NCI-H82 treated with DMSO at 0.1 percent for 48 hours (cell line): ENCODE results near the gene ZBTB7A.

Source experiments
- DNase-seq: peaks from one replicate; lab custom pipeline; 2025; ENCODE audit not compliant: unreplicated experiment; lab: John Stamatoyannopoulos, UW

The ZBTB7A gene

DNA sequence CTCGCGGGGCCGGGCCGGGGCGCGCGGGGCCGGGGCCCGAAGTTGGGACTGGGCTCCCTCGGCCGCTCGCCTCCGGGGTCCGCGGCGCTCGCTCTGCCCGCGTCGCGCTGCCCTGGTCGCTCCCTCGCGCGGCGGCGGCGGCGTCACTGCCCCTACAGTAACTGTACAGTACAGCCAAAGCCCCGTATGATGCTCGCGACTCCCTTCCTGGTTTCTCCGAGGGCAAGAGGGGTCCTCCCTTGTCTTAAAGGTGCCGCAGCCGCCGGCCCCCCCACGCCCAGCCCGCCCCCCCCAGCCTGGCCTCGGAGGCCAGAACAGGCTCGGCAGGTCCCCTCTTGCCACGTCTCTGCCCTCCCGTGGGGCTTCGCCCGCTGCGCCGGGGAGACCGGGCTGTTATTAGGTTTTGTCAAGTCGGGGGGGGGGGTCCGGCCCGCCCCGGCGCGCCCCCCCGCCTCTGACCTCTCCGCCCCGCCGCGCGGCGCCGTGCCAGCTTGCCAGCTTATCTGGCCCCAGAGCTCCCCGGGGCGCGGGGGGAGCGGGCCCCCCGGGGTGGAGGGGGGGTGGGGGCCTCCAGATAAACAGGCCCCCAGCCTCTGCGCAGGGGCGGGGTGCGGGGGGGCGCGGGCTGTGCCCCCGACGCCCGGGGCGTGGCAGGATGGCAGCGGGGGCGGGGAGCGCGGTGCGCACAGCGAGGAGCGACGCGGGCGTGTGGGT, at the start of gene ZBTB7A:
ZBTB7A (minus strand) TSS at position 218 of the 714 bp plus-strand sequence. CDS start 11,667 bp downstream, outside the sequence.
- peak; percentile 34 for DNase-seq

DNA sequence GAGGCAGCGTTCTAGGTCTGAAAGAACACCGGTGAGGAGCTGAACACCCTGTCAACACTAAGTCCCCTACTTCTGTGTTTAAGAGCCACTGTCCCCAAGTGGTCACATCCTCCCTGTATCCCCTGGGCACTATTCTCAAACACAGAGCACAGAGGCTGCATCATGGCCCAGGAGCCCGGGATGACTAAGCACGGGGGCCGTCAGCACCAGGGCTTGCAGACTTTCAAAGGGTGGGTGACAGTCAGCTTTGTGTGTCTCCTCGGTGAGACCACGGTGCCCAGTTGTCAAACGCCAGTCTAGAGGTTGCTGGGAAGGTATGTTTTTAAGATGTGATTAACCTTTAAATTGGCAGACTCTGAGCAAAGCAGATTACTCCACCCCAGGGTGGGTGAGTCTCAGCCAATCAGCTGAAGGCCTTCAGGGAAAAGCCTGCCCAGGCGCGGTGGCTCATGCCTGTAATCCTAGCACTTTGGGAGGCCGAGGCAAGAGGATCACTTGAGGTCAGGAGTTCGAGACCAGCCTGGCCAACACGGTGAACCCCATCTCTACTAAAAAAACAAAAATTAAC, 49.2 kb upstream of the ZBTB7A start:
- DNase-seq, result peak; percentile 9

DNA sequence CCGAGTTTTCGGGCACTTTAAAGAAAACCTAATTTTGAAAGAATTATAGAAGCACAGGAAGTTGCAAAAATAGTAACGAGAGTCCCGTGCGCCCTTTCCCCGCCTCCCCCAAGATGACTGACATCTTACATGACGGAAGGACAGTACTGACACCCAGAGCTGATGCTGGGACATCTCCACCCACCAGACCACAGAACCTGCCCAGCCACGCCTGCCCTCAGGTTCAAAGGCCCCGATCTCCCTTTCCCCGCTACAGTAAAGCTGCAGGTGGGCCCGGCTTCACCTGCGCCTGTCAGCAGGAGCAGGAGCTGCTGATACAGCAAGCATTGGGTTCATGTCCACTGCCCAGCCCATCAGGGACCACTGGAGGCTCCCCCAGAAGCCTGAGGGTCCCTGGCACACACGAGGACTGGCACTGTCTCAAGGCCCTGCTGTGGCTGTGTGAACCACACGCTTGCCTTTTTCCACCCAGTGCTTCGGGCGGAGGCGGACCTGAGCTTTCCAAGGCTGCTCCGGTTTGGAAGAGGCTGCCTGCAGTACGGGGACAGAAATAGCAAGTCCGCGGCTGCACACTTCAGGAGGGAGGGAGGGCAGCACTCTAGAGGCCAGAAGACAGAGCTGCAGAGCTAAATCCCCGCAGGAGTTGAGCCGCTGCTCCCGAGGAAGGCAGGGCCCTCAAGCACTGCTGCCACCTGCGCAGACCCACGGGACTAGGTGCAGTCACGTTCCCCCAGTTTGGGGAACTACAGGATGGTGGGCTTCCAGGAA, 48.5 kb upstream of the ZBTB7A start:
- DNase-seq, result no peak

DNA sequence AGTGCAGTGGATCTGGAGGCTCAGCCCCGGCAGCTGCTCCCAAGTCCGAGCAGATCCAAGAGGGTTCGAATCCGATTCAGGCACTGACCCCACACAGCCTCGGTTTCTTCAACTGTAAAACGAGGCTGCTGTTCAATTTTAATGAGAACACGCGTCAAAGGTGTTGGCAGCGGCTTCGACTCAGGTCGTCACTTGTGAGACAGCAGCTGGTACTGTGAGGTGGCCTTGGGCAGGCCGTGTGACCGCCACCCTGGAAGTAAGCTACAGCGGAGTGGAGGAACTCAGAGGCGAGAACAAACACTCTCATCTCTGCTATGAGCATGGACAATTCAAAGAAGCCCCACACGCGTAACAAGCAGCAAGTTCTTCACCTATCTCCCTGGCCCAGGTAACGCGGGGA, 47.5 kb upstream of the ZBTB7A start:
- DNase-seq, result no peak

DNA sequence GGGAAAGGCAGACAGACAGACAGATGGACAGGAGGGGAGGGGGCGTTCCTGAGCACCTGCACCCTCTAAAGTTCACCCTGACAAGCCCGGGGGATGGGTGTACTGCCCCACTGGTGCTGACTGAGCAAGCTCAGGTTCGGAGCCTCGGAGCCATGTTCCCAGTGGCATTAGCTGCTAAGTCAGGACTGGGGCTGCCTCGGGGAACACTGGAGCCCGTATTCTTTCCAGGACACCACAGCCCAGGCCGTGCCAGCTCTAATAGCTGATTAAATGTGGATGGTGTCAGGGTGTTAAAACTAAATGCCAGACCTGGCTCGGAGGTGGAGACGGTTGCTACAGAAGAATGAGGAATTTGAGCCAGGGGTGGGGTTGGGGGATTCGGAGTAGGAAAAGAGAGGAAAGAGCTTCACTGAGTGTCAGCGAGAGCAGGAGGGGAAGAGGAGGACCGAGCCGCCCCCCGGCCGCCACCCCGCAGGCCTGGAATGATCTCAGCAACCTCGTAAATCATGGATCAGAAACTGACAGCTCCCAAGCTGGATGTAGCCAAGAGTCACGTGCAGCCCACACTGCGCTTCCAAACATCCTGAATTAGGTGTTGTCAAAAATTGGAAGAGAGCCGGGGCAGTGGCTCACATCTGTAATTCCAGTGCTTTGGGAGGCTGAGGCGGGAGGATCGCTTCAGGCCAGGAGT, 46.8 kb upstream of the ZBTB7A start:
- DNase-seq, result no peak

DNA sequence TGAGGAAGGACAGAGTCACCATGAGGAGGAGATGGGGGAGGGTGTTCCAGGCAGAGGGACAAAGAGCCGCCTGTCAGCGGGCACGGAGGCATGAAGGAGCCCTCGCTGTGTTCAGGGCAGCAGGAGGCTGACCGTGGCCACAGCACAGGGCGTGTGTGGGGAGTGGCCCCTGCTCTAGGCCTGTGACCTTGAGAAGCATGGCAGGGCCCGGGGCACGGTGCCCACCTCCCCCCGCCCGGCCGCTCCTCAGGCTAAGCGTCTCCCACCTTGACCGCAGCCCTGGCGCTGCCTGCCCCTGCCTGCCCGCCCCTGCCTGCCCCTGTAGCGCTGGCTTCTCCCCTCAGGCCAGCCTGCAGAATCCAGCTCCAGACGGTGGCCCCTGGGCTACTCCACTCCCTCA, 45.7 kb upstream of the ZBTB7A start:
- DNase-seq, result no peak

DNA sequence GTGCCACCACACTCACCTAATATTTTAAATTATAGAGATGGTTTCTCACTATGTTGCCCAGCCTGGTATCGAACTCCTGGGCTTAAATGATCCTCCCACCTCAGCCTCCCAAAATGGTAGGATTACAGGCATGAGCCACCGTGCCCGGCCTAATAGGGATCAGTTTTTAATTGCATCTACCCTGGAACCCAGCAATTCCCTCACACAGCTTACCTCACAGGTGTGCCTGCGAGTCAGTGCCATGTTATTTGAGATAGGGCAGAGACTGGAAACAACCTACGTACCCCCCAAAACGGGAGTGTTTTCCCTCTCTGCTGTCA, 42.9 kb upstream of the ZBTB7A start:
- DNase-seq, result no peak

DNA sequence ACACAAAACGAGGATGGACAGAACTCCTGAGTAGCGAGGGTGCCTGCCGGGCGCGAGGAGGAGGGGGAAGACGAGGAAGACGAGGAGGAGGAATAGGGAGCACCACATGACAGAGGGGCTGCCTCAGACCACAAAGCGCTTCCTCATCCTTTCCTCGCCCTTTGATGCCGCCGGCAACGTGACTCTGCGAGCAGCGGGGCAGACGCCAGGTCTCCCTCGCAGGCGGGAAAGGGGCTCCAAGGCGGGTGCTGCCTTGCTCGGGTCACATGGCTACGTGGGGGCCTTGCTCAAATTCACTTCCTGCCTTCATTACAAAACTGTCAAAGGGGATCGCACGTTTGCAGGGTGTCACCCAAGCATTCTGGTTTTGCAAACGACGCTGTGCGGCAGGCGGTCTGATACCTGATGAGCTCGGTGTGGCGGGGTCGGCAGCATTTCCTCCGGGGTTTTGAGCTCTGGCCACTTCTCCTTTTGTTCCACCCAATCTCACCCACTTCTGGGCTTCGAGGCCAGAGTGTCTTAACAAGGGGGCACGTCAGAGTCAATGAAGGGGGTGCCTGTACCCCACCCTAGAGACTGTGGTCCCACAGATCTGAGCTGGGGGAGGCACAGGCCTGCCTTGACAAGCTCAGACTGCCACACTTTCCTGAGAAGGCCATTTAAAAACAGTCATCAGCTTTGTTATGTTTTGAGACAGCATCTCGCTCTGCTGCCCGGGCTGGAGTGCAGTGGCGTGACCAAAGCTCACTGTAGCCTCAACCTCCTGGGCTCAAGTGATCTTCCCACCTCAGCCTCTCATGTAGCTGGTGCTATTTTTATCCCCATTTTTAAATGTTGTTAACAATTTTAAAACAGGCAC, 42.3 kb upstream of the ZBTB7A start:
- DNase-seq, result no peak

DNA sequence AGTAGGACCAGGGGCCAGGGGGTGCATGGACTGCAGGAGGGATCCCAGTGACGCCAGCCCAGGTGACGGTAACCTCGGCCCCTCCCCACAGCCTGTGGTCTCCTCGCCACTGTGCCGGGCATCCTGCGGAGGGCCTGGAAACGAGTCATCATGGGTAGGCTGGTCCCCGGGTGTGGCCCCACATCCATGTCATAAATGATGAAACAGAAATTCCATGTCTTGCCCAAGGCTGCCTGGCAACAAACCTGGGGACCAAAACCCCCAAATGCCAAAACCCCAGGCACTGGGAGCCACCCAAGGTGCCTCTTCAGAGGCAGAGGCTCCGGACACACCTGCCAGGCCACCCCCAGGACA, 36.4 kb upstream of the ZBTB7A start:
- DNase-seq, result no peak

DNA sequence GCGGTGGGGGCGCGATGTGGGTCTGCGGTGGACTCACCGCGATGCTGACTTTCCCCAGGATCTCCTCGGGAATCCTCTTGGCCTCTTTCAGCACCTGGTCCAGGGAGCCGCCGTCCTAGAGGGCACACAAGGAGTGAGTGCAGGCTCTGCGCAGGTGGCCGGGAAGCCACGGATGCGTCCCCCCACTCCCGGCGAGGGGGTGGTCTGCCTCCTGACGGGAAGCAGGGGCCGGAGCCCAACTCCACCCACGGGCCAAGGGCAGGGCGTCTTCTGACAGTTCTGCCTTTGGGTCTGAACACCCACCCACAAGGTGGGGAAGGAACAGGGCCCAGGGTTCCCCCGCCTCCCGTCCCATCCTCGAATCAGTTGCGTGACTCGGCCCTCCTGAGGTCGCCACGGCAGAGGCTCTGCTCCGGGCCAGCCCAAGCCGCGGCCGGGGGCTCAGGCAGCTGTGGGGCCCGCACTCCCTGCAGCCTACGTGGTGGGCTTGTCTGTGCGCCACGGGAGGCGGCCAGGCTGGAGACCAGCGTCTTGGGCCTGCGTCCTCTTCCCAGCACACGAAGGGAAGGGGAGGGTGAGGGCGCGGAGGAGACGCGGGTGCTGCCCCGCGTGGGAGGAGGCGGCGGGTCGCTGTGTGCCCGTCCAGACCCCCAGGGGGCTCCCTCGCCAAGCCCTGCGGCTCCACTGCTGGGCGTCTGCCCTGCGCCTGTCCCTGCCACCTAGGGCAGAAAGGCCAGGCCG, 35.8 kb upstream of the ZBTB7A start:
- no peak for DNase-seq

DNA sequence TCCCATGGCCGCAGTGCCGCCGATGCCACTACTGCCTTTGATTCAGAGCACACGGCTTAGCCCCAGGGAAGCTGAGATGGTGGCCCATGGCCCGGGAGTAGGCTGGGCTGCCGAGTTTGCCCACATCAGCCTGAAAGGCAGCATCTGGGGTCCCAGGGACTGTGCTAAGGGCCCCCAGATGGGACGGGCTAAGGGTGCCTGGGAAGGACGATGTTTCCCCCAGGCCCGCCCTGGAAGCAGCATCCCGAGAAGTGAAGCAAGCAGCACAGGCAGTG, 34.7 kb upstream of the ZBTB7A start:
- no peak for DNase-seq

DNA sequence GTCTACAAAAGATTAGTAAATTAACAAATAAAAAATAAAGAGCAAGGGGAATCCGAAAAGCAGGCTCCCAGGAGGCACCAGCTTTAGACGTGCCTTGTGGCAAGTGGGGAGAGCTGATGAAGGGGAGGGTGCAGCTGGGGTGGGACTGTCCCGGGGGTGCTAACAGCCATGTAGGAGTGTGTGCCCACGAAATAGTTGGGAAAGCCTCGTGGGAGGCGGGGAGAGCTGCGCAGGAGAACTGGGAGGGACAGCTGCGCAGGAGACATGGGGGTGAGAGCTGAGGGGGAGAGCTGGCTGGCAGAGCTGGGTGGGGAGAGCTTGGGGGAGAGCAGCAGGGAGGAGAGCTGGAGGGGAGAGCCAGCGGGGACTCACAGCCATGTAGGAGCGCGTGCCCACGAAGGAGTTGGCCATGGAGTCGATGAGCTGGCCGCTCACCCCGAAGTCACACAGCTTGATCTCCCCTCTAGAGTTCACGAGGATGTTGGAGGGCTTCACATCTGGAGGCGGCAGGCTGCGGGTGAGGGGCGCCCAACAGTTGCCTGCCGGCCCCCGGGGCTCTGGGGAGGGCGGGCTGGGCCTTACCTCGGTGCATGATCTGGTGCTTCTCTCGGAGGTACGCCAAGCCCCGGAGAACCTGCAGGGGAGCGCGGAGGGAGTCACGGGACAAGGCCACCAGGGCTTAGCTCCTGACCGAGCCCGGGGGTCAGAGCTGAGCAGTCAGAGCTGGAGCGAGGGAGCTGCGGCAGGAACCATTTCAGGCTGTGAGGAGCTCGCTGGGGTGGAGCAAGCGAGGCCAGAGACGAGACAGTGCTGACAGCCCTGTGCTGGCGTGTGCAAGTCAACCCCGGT, 34.2 kb upstream of the ZBTB7A start:
- no peak for DNase-seq

DNA sequence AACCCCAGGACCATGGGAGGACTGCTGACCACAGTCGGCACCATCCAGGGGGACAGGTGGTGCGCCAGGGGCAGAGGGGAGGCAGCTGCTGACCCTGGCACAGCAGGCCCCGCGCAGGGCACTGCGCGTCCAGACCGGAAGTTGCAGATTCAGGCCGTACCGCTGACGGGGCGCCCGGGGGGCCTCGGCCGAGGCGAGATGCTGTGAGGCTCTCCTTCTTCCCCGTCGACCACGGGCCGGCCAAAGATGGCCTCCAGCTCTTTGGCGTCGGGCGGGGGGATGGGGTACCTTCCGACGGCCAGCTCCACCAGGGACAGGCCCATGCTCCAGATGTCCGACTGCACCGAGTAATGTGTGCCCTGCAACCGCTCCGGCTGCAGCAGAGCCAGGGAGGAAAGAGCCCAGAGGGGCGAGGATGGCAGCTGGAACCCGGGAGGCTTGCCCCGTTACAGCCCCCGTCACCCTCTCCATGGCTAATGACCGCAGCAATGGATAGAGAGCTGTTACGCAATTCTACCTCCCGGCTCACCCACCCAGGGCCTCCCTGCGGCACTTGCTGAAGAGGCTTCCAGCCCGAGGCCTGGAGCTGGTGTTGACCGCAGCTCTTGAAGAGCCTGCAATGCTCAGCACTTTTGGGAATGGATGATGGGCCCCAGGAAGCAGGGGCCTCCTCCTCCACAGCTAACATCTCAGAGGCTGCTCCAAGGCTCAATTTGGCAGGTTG, 32.5 kb upstream of the ZBTB7A start:
- no peak for DNase-seq

DNA sequence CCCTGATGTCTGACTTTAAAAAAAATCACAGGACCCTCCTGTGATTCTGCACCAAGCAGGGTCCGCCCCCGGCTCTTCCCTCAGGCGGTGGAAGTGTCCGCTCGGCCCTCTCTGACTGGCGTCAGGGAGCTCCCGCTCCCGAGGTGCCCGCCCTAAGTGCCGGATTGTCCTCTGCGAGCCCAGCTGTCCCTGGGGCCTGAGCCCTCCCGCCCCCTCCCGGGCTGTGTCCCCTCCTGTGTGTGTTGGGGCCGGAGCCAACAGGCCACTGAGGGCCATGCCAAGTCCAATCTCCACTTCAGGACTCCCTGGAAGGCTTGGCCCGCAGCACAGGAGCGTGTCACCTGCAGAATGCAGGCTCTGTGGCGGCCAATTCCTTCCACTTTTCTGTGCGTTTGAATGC, 31.8 kb upstream of the ZBTB7A start:
- no peak for DNase-seq

DNA sequence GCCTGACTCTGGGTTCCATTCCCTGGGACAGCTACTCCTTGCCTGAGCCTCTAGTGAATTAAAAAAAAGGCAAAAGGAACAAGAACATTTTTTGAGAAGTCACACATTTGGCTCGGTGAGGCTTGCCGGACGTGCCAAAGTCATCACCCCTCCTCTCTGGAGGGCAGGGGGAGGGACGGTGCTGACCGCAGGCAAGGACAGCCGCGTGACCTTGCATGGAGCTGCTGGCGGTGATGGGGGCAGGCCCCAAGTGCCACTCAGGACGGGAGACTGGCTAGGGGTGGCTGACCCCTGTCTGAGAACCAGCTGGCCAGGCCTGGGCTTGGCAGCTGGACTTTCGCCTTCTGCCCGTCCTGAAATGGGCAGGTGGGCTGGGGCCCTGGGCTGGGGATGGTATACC, 30.8 kb upstream of the ZBTB7A start:
- DNase-seq, result no peak

DNA sequence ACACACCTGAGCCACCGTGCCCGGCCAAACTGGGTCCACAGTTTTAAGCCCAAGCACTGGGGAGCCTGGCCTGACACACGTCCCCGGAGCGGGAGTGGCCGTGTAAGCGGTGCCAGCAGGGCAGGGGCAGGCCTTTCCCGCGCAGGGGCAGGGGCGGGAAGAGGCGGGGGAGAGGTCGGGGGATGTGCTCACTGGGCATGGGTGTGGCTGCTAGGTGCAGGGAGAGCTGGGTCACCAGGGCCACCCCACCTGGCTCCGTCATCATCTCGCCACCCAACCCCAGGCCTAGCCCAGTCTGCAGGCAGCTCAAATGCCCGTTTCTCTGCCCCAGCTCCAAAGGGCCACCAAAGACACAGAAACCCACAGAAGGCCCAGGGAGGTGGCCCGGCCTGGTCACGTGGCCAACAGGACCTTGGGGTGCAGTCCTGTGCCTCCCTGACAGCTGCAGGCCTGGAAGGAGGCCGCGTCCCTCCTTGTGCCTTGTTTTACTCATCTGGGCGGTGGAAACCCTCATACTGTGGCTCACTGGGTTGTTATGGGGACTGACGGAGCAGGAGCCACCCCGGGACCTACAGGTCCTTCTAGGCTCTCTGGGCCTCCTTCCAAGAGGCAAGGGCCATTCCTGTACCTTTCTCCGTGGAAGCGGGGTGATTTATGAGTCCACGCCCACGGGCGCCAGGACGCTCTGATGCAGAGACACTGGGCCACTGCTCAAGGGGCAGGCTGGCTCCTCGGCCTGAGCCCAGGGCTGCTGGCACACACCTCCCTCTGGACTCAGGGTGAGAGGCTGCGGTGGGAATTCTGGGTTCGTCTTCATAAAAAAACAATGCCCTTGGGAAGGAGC, 29.6 kb upstream of the ZBTB7A start:
- DNase-seq, result no peak

DNA sequence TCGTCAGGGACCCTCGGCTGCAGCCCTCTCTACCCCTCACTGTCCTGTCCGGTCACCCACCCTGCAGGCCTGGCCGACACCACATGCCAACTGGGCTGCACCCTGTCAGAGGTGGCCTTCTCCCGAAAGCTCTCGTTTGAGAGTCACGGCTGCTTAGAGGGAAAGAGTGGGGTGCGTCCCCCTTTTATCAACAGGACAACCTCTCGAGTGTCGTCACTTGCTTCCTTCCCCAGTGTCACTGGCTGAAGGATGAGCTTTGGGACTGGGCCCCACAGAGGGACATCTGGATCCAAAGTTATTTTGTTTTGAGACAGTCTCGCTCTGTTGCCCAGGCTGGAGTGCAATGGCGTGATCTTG, 28.8 kb upstream of the ZBTB7A start:
- DNase-seq, result no peak

DNA sequence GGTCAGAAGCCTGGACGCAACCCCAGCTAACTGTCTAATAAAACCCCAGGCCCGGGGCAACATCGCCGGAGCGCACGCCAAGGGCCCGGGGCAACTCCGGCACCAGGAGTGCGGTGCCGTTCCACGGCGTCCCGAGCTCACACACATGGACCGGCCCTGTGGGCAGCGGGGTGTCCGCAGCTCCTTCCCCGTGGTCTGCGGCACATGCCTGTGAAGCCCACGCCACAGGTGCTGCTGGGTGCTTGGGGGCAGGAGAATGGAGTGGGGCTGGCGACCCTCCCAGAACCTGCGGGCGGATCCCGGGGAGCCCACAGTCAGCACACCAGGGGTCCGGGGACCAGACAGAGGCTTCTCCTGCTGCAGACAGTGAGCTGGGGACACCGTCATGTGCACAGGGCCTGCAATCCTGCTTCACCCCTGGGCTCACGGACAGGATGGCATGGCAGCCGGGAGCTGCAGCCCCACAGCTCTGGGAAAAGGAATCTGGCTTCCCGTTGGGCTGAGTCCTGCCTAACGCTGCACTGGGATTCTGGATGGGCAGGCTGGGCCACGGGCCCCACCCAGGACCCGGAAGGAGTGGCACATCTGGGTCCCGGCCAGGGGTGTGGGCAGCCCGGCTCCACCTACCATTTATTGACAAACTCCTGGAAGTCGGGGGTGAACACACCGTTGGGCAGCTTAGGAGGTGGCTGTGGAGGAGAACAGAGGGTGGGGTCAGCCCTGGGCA, 28.2 kb upstream of the ZBTB7A start:
- no peak for DNase-seq
